DOHH2 (cell line): ENCODE measurements around the gene LRPAP1.

Experiments used
- H3F3A ChIP-seq: fragments of 200-600 bp; sonication (generic), shearing (Covaris generic); 2 replicates; pipeline ENCODE4 v1.6.0; 2016; ENCODE audit warnings: antibody characterized with exemption, mild to moderate bottlenecking; ENCODE audit not compliant: control insufficient read depth, insufficient read depth
- H3K27ac ChIP-seq: fragments of 200-600 bp; sonication (generic); 2 replicates; pipeline ENCODE4 v1.5.1; 2014; ENCODE audit warnings: low read depth, mild to moderate bottlenecking, low read length, moderate library complexity
- H3K27me3 ChIP-seq: fragments of 200-600 bp; sonication (generic); 2 replicates; pipeline ENCODE4 v1.6.1; 2014; ENCODE audit warnings: mild to moderate bottlenecking, low read length, mixed read lengths; ENCODE audit not compliant: control insufficient read depth
- H3K36me3 ChIP-seq: fragments of 200-600 bp; sonication (generic); 2 replicates; pipeline ENCODE4 v1.6.1; 2014; ENCODE audit warnings: mild to moderate bottlenecking, low read length, moderate library complexity, mixed read lengths; ENCODE audit not compliant: control insufficient read depth
- H3K4me1 ChIP-seq: fragments of 200-600 bp; sonication (generic); 2 replicates; pipeline ENCODE4 v1.6.1; 2014; ENCODE audit warnings: mild to moderate bottlenecking, low read length, mixed read lengths; ENCODE audit not compliant: control insufficient read depth
- H3K4me2 ChIP-seq: fragments of 200-600 bp; sonication (generic); 2 replicates; pipeline ENCODE4 v1.6.0; 2014; ENCODE audit warnings: mild to moderate bottlenecking, low read length, moderate library complexity
- H3K4me3 ChIP-seq: fragments of 200-600 bp; sonication (generic); 2 replicates; pipeline ENCODE4 v1.5.1; 2014; ENCODE audit warnings: mild to moderate bottlenecking, low read length, mixed read lengths
- H3K79me2 ChIP-seq: fragments of 200-600 bp; sonication (generic); 2 replicates; pipeline ENCODE4 v1.6.1; 2014; ENCODE audit warnings: mild to moderate bottlenecking, low read length, mixed read lengths; ENCODE audit not compliant: control insufficient read depth
- H3K9me2 ChIP-seq: fragments of 200-600 bp; sonication (generic); replicated peaks from 2 replicates; pipeline ENCODE4 v1.6.1; 2014; ENCODE audit warnings: mild to moderate bottlenecking, low read length, mixed read lengths; ENCODE audit not compliant: control insufficient read depth
- H3K9me3 ChIP-seq: fragments of 200-600 bp; sonication (generic); 2 replicates; pipeline ENCODE4 v1.6.1; 2014; ENCODE audit warnings: antibody characterized with exemption, low read length, mixed read lengths; ENCODE audit not compliant: control insufficient read depth, insufficient read depth
- H4K20me1 ChIP-seq: fragments of 200-600 bp; sonication (generic); 2 replicates; pipeline ENCODE4 v1.6.0; 2014; ENCODE audit warnings: low read depth, mild to moderate bottlenecking, antibody characterized with exemption, low read length, moderate library complexity; ENCODE audit not compliant: control insufficient read depth, insufficient read depth
- EZH2phosphoT487 ChIP-seq: fragments of 200-600 bp; sonication (generic); IDR thresholded peaks from 2 replicates; pipeline ENCODE4 v1.6.1; 2017; ENCODE audit warnings: borderline replicate concordance, mild to moderate bottlenecking, antibody characterized with exemption, low read length, moderate library complexity, mixed read lengths
- TF ChIP-seq, protein P1 (sequence below): fragments of 200-600 bp; sonication (generic); IDR thresholded peaks from one replicate; pipeline ENCODE4 v1.5.1; 2014; ENCODE audit warnings: antibody characterized with exemption, mild to moderate bottlenecking, low read depth, low read length; ENCODE audit not compliant: poor library complexity, severe bottlenecking

LRPAP1 gene

DNA sequence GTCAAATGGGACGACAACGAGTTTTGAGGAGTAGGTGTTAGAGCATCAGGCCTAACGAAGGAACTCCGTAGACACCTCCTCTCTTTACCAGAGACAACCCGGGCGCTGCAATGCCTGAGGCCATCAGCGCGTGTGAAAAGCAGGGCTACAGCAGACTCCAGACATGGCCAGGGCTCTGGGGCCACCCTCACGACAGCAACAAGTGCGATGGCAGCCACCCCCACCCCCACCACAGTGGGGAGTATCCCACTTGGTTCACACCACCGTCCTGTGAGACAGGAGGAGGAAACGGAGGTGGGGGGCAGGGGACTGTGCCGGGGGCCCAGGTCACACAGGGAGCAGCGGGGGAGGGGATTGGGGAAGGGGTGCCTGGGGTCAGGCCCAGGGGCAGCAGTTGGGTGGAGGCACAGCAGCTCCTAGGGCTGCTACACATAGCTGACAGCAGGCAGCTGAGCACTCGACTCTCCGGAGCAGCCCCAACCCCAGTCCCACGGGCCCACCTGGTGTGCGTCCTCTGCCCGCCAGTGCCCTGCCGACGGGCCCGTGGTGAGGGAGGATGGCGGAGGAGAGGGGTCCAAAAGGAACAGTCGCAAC is 8.5 kb downstream of the LRPAP1 start:
- peaks cover 10% of the 10 kb centered on the region; the same call in 1 of the 2 replicates for H4K20me1 ChIP-seq
- H3K36me3 ChIP-seq: peaks cover 51% of the 10 kb centered on the region
- no peaks in the 10 kb centered on the region for H3K9me3 ChIP-seq
- no peak overlapping the region for H3K27ac ChIP-seq
- TF ChIP-seq, protein P1, sequence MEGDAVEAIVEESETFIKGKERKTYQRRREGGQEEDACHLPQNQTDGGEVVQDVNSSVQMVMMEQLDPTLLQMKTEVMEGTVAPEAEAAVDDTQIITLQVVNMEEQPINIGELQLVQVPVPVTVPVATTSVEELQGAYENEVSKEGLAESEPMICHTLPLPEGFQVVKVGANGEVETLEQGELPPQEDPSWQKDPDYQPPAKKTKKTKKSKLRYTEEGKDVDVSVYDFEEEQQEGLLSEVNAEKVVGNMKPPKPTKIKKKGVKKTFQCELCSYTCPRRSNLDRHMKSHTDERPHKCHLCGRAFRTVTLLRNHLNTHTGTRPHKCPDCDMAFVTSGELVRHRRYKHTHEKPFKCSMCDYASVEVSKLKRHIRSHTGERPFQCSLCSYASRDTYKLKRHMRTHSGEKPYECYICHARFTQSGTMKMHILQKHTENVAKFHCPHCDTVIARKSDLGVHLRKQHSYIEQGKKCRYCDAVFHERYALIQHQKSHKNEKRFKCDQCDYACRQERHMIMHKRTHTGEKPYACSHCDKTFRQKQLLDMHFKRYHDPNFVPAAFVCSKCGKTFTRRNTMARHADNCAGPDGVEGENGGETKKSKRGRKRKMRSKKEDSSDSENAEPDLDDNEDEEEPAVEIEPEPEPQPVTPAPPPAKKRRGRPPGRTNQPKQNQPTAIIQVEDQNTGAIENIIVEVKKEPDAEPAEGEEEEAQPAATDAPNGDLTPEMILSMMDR: no peak
- no peak for TF ChIP-seq EZH2phosphoT487
- H3K4me1 ChIP-seq: peaks cover 4% of the 10 kb centered on the region; the same call in 1 of the 2 replicates
- peaks cover 23% of the 10 kb centered on the region for H3K79me2 ChIP-seq
- H3K4me2 ChIP-seq: no peak overlapping the region
- no peaks in the 10 kb centered on the region for H3F3A ChIP-seq
- no peaks in the 10 kb centered on the region for H3K27me3 ChIP-seq
- H3K4me3 ChIP-seq: no peak overlapping the region
- no peaks in the 10 kb centered on the region for H3K9me2 ChIP-seq

DNA sequence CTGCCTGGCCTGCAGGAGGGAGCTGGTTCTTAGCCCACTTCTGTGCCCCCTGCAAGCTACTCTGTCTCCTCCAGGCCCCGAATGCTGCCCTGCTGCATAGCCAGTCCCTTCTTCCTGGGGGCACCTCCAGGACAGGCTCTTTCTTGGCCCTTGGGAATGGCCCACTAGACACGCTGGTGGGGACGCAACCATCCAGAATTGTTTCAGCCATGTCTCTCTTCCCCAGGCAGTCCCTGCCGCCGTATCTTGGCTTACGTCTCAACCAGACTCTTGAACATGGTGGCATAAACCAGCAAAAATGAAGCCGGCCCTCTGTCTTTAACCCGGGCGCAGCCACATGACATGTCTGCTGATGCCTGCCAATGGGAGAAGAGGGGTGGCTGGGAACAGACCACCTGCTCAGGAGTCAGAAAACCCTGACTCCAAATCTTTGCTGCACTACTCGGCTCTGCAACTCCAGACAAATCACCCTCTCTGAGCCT is 9.0 kb downstream of the LRPAP1 start:
- Histone ChIP-seq H3K9me2 (no peaks in the 10 kb centered on the region), H3K4me3 (no peak overlapping the region), H3K36me3 (peaks cover 45% of the 10 kb centered on the region), H3K79me2 (peaks cover 18% of the 10 kb centered on the region), H3K27ac (no peak overlapping the region), H3K27me3 (no peaks in the 10 kb centered on the region), H3K4me1 (peaks cover 4% of the 10 kb centered on the region; the same call in 1 of the 2 replicates), H4K20me1 (peaks cover 6% of the 10 kb centered on the region; the same call in 1 of the 2 replicates), H3K9me3 (no peaks in the 10 kb centered on the region), H3K4me2 (no peak overlapping the region), H3F3A (no peaks in the 10 kb centered on the region)
- no peak for TF ChIP-seq EZH2phosphoT487
- TF ChIP-seq, protein P1: no peak

DNA sequence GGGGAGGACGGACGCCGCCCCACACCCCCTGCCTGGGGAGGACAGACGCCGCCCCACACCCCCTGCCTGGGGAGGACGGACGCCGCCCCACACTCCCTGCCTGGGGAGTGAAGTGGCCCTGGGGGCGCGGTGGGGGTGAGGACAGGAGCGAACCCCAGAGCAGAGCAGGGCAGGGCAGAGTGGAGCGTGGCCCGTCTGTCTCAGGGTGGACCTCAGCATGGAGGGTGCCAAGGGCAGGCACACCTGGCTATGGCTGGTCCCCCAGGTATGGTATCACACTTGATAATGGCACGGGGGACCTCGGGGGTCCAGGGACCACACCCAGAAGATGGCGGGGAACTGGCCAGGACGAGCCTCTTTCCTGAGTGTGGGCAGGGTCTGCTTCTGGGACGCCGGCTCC is 9.6 kb downstream of the LRPAP1 start:
- Histone ChIP-seq H4K20me1 (peaks cover 6% of the 10 kb centered on the region; the same call in 1 of the 2 replicates), H3K4me3 (no peak overlapping the region), H3K4me2 (no peak overlapping the region), H3K9me3 (no peaks in the 10 kb centered on the region), H3K9me2 (no peaks in the 10 kb centered on the region), H3K27me3 (no peaks in the 10 kb centered on the region), H3F3A (no peaks in the 10 kb centered on the region), H3K27ac (no peak overlapping the region), H3K36me3 (peaks cover 46% of the 10 kb centered on the region), H3K79me2 (peaks cover 13% of the 10 kb centered on the region), H3K4me1 (no peaks in the 10 kb centered on the region)
- no peak for TF ChIP-seq EZH2phosphoT487
- TF ChIP-seq, protein P1: no peak
